Activated gamma-delta T cell treated with anti-CD3 and anti-CD28 coated beads, Interleukin-2, amount 50 U/mL, for 16 hours (primary cell): Measurements from ENCODE around the gene LHX1.

Source experiments
- DNase-seq: peaks from one replicate; pipeline ENCODE4 v3.0.0-alpha.2; 2020; ENCODE audit warnings: low read depth

LHX1 gene

GRCh38 chr17:36939052-36939801 lies 2.0 kb downstream of the LHX1 start:
- no peak for DNase-seq

GRCh38 chr17:36939802-36940312 lies 2.6 kb downstream of the LHX1 start:
- no peak for DNase-seq

- no peak for DNase-seq
Observed at GRCh38 chr17:36940313-36941264, 3.3 kb downstream of the LHX1 start.

- DNase-seq: no peak
Observed at GRCh38 chr17:36941265-36942010, 4.2 kb downstream of the LHX1 start.

- no peak for DNase-seq
Observed at GRCh38 chr17:36942019-36942599, 4.8 kb downstream of the LHX1 start.

GRCh38 chr17:36942631-36943125 lies 5.4 kb downstream of the LHX1 start:
- no peak for DNase-seq

GRCh38 chr17:36943250-36944191 lies 6.2 kb downstream of the LHX1 start:
- DNase-seq: no peak

GRCh38 chr17:36944553-36944952 lies 7.3 kb downstream of the LHX1 start:
- DNase-seq: no peak

GRCh38 chr17:36945140-36945539 lies 7.9 kb downstream of the LHX1 start:
- DNase-seq: no peak

- no peak for DNase-seq
Observed at GRCh38 chr17:36945959-36946725, 8.9 kb downstream of the LHX1 start.

GRCh38 chr17:36946726-36947091 lies 9.4 kb downstream of the LHX1 start:
- DNase-seq: no peak

GRCh38 chr17:36947922-36948716 lies 10.8 kb downstream of the LHX1 start:
- DNase-seq: no peak

GRCh38 chr17:36948717-36949460 lies 11.6 kb downstream of the LHX1 start, which contains the start of gene AATF:
AATF (plus strand) TSS chr17:36948954; CDS start chr17:36949126, 172 bp downstream.
- DNase-seq: peak; percentile 95

- no peak for DNase-seq
Observed at GRCh38 chr17:36949461-36949927, 12.2 kb downstream of the LHX1 start.

GRCh38 chr17:36950027-36950426 lies 12.8 kb downstream of the LHX1 start:
- DNase-seq: no peak

GRCh38 chr17:36951084-36951789 lies 14.0 kb downstream of the LHX1 start:
- no peak for DNase-seq

- no peak for DNase-seq
Observed at GRCh38 chr17:36971508-36971907, 34.2 kb downstream of the LHX1 start.
